ENCODE results near the gene CDKN1A.

The CDKN1A gene

GRCh38 chr6:36679043-36679833 lies 724 bp downstream of the CDKN1A start:
- no peak for DNase-seq

- no peak for DNase-seq
These were observed 4.0 kb downstream of the CDKN1A start for GRCh38 chr6:36682328-36683144.

GRCh38 chr6:36683145-36683655 lies 4.7 kb downstream of the CDKN1A start:
- no peak for DNase-seq

GRCh38 chr6:36683656-36684446 lies 5.3 kb downstream of the CDKN1A start:
- no peak for DNase-seq

- no peak for DNase-seq
These were observed 5.9 kb downstream of the CDKN1A start for GRCh38 chr6:36684447-36684812.

- DNase-seq, result no peak
These were observed 6.8 kb downstream of the CDKN1A start for GRCh38 chr6:36685166-36685924.

GRCh38 chr6:36685926-36686667 lies 7.6 kb downstream of the CDKN1A start:
- no peak for DNase-seq

- no peak for DNase-seq
These were observed 8.4 kb downstream of the CDKN1A start for GRCh38 chr6:36686668-36687513.

GRCh38 chr6:36688063-36688738 lies 9.7 kb downstream of the CDKN1A start:
- no peak for DNase-seq

- no peak for DNase-seq
These were observed 10.2 kb downstream of the CDKN1A start for GRCh38 chr6:36688739-36689075.

- DNase-seq, result no peak
These were observed 12.5 kb downstream of the CDKN1A start for GRCh38 chr6:36691011-36691410.

GRCh38 chr6:36691612-36692011 lies 13.1 kb downstream of the CDKN1A start:
- DNase-seq, result no peak

GRCh38 chr6:36692220-36692619 lies 13.7 kb downstream of the CDKN1A start:
- peak; percentile 38 for DNase-seq

GRCh38 chr6:36692861-36693702 lies 14.6 kb downstream of the CDKN1A start:
- DNase-seq, result no peak

- no peak for DNase-seq
These were observed 16.1 kb downstream of the CDKN1A start for GRCh38 chr6:36694616-36695015.

- DNase-seq, result no peak
These were observed 16.9 kb downstream of the CDKN1A start for GRCh38 chr6:36695414-36695813.

GRCh38 chr6:36697481-36697903 lies 19.0 kb downstream of the CDKN1A start, which contains the start of gene RAB44:
Gene RAB44 (plus strand): TSS chr6:36697826. CDS start chr6:36704236, 6,410 bp downstream.
- DNase-seq, result no peak

GRCh38 chr6:36698196-36698595 lies 19.7 kb downstream of the CDKN1A start:
- DNase-seq, result no peak

GRCh38 chr6:36698871-36699271 lies 20.4 kb downstream of the CDKN1A start:
- DNase-seq, result no peak

All from GDM1 (cell line).